CD4-positive, alpha-beta T cell treated with Interleukin-17A for 1 hour (primary cell): ENCODE data around the gene PARP1.
"Not testable (repeated sequence)": the region's sequence is repeated elsewhere in the genome, so short reads cannot be mapped to it uniquely, and the experiment has no call there.

Source experiments
- DNase-seq: peaks from one replicate; pipeline ENCODE4 v3.0.0-alpha.2; 2020

The PARP1 gene

GRCh38 chr1:226407497-226408284, at the start of gene PARP1:
Gene PARP1, minus strand, starts transcription at chr1:226408093. Its CDS starts 164 bp downstream, at chr1:226407929.
- peak; percentile 91 for DNase-seq

- peak; percentile 66 for DNase-seq
Measured at GRCh38 chr1:226457307-226457712, 49.4 kb upstream of the PARP1 start.

GRCh38 chr1:226455843-226456242, 48.0 kb upstream of the PARP1 start:
- no peak for DNase-seq

- no peak for DNase-seq
Measured at GRCh38 chr1:226454349-226454748, 46.5 kb upstream of the PARP1 start.

- DNase-seq: no peak
Measured at GRCh38 chr1:226453015-226453704, 45.3 kb upstream of the PARP1 start.

GRCh38 chr1:226450688-226451087, 42.8 kb upstream of the PARP1 start:
- DNase-seq: no peak

- no peak for DNase-seq
Measured at GRCh38 chr1:226449823-226450222, 41.9 kb upstream of the PARP1 start.

GRCh38 chr1:226447932-226448665, 40.2 kb upstream of the PARP1 start:
- no peak for DNase-seq

- DNase-seq: no peak
Measured at GRCh38 chr1:226446094-226446493, 38.2 kb upstream of the PARP1 start.

GRCh38 chr1:226444901-226445300, 37.0 kb upstream of the PARP1 start:
- DNase-seq: peak; percentile 75

GRCh38 chr1:226443439-226443838, 35.5 kb upstream of the PARP1 start:
- no peak for DNase-seq

GRCh38 chr1:226443033-226443432, 35.1 kb upstream of the PARP1 start:
- no peak for DNase-seq

- DNase-seq: no peak
Measured at GRCh38 chr1:226441629-226442028, 33.7 kb upstream of the PARP1 start.

- DNase-seq: no peak
Measured at GRCh38 chr1:226440512-226440911, 32.6 kb upstream of the PARP1 start.

GRCh38 chr1:226438007-226438406, 30.1 kb upstream of the PARP1 start:
- no peak for DNase-seq

- DNase-seq: no peak
Measured at GRCh38 chr1:226436855-226437491, 29.1 kb upstream of the PARP1 start.

- no peak for DNase-seq
Measured at GRCh38 chr1:226436472-226436854, 28.6 kb upstream of the PARP1 start.

- no peak for DNase-seq
Measured at GRCh38 chr1:226433341-226433720, 25.4 kb upstream of the PARP1 start.

- no peak for DNase-seq
Measured at GRCh38 chr1:226432586-226433340, 24.9 kb upstream of the PARP1 start.

- not testable (repeated sequence) for DNase-seq
Measured at GRCh38 chr1:226431898-226432297, 24.0 kb upstream of the PARP1 start.

GRCh38 chr1:226429858-226430715, 22.2 kb upstream of the PARP1 start:
- DNase-seq: no peak
